22Rv1 (cell line): ENCODE measurements around the gene PLAC8.

Source experiments
- CTCF ChIP-seq: fragments of 450-650 bp; IDR thresholded peaks from 2 replicates; pipeline ENCODE4 v1.5.1; 2017; ENCODE audit warnings: mild to moderate bottlenecking
- ZFX ChIP-seq: fragments of 450-650 bp; IDR thresholded peaks from 2 replicates; pipeline ENCODE4 v1.6.1; 2017; ENCODE audit warnings: antibody characterized with exemption, borderline replicate concordance

- TF ChIP-seq CTCF = no peak
- TF ChIP-seq ZFX = no peak
Measured at GRCh38 chr4:83067058-83067639, 47.4 kb downstream of the PLAC8 start.
